GM20431 (cell line): ENCODE data around the gene TMTC3.

Experiments used
- in situ Hi-C: fragments of 300-500 bp; cut with MseI, MboI; formaldehyde crosslinking; loops from one replicate; pipeline ENCODE4 v1.15.0; 2020; ENCODE audit warnings: low sequenced_read_pairs; ENCODE audit not compliant: unreplicated experiment

Gene TMTC3

DNA sequence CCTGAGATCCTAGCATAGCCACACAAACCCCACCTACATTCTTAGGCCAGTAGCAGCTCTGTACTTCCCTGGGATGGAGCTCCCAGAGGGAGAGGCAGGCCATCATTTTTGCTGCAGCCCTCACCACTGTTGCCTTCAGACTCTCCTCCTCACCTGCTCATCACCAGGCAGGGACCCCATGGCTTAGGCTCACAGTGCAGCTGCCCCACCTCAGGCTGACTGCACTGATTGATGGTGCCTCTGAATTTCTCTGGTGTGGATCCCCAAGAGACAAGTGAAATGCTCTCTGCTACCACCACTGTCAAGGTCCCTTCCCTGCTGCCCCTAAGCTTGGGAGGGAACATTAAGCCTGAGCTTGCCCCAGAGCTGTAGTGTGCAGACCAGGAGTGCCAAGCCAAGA lies 76.2 kb downstream of the TMTC3 start:
- in situ Hi-C loops: no loop called here

DNA sequence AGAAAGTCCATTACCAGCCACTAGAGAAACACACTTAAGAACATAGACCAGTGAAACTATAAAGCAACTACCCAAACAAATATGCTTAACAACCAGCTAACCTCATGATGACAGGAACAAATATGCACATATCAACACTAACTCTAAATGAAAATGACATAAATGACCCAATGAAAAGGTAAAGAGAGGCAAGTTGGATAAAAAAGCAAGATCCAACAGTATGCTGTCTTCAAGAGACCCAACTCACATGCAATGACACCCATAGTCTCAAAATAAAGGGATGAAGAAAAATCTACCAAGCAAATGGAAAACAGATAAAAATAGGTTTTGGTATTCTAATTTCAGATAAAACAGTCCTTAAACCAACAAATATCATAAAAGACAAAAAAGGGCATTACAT lies 77.8 kb downstream of the TMTC3 start:
- in situ Hi-C loops: no loop called here

DNA sequence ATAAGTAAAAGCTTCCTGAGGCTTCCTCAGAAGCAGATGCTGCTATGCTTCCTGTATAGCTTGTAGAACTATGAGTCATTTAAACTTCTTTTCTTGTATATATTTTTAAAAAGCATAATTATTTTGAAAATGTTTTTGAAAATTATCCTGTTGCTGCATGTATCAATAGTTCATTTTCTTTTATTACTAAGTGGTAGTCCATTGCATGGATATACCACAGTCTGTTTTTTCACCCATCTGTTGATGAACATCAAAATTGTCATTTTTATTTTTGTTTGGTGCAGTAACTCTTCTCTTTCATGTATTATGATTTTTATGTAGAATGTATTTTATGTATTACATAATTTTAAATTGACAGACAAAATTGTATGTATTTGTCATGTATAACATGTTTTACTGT lies 81.4 kb downstream of the TMTC3 start:
- in situ Hi-C loops: no loop called here

DNA sequence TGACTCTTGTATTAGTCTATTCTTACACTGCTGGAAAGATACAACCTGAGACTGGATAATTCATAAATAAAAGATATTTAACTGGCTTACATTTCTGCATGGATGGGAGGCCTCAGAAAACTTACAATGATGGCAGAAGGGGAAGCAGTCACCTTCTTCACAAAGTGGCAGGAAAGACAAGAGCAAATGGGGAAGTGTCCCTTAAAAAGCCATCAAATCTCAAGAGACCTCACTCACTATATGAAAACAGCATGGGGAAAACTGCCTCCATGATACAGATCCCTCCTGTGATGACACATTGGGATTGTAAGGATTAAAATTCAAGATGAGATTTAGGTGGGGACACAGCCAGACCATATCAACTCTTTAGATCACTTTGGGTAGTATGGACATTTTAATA lies 83.7 kb downstream of the TMTC3 start:
- in situ Hi-C loops: no loop called here

DNA sequence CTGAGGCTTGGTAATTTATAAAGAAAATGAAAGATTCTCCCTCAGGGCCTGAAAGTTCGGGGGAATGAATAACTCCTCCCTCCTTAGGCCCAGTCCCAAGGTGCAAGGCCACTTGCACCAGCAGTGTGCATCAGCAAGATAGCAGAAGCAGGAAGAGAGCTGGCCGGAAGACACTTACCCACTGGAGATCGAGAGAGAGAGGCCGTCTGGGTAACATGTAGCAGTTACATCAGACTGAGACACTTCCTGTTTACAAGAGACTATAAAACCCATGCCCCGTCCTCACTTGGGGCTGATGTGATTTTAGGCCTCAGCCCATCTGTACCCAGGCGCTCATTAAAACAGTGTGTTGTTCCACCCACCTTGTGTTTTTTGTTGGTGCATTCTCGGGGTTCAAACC lies 85.2 kb downstream of the TMTC3 start:
- in situ Hi-C loops: no loop called here

DNA sequence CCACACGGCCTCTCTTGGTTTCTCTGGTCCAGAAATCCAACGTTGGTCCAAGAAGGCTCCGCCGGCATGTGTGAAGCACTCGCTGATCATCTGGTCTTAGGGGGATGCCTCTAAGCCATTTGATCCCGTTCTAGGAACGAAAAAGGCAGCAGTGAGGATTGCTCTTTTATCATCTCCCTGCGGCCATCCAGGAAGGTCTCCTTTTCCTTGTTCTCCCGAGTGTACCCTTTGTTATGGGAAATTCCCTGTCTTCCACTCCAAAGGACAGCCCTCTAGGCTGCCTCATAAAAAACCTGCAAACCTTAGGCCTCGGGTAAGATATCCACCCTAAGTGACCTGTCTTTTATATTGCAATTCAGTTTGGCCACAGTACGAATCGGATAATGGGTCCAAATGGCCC lies 85.8 kb downstream of the TMTC3 start:
- in situ Hi-C loops: no loop called here

DNA sequence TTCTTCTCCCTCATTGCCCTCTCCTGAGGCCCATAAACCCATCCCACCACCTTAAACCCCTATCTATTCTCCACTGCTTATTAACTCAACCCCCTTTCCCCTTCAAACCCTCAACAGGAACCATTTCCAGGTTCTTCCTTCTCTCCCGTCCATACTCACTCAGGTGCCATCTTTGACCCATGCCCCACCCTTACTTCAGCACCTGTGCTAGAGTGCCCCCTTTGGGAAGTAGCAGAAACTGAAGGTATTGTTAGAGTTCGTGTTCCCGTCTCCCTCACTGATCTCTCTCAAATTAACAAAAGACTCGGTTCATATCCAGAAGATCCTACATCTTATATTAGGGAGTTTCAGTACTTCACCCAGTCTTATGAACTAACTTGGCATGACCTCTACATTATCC lies 86.6 kb downstream of the TMTC3 start:
- in situ Hi-C loops: no loop called here

DNA sequence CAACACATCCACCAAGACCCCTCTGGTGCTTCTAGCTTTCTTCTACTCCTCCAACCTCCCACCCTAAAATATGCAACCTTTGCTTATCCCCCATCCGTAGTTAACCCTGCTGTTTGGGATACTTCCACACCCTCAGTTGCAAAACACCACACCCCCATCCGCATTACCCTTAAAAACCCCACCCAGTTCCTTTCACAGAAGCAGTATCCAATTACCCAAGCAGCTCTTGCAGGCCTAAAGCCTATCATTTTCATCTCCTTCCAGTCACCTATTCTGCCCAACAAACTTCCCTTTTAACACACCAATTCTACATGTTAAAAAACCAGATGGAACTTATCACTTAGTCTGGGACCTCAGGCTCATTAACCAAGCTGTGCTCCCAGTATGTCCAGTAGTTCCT lies 88.2 kb downstream of the TMTC3 start:
- in situ Hi-C loops: no loop called here

DNA sequence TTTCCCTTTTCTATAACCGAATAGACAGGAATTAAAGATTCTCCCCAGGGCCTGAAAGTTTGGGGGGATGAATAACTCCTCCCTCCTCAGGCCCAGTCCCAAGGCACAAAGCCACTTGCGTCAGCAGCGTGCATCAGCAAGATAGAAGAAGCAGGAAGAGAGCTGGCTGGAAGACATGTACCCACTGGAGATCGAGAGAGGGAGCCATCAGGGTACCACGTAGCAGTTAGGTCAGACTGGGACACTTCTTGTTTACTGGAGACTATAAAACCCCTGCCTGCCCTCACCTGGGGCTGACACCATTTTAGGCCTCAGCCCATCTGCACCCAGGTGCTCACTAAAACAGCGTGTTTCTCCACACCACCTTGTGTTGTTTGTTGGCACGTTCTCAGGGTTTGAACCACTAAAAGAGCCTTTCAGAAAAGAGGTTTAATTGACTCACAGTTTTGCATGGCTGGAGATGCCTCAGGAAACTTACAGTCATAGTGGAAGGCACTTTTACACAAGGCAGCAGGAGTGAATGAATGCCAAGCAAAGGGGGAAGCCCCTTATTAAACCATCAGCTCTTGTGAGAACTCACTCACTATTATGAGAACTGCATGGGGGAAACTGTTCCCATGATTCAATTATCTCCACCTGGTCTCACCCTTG lies 93.2 kb downstream of the TMTC3 start:
- in situ Hi-C loops: no loop called here

DNA sequence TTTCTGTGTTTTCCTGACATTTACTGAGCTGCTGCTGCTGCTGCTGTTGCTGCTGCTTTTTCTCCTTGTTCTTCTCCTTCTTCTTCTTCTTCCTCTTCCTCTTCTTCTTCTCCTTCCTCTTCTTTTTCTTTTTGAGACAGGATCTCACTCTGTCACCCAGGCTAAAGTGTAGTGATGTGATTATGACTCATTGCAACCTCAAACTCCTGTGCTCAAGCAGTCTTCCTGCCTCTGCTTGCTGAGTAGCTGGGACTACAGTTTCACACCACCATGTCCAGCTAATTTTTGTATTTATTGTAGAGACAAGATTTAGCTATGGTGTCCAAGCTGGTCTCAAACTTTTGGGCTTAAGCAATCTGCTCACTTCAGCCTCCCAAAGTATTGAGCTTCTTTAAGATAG lies 95.8 kb downstream of the TMTC3 start:
- in situ Hi-C loops: no loop called here

DNA sequence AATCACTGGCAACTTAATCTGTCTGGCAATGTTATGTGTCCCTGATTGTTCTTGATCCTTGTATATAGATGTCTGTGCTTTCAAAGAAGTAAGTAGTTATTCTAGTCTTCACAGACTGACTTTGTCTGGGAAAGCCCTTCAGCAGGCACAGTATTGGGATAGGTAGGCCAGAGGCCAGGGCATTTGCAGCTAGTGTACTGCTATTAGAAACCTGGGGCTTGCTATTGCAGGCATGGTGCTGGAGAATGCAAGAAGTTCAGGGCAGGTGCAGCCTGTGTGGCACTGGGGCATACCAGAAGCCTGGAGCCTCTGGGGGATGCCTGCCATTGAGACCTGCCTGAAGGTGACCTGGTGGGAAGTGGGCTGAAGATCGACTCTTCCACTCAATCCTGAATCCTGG lies 96.3 kb downstream of the TMTC3 start:
- in situ Hi-C loops: no loop called here

DNA sequence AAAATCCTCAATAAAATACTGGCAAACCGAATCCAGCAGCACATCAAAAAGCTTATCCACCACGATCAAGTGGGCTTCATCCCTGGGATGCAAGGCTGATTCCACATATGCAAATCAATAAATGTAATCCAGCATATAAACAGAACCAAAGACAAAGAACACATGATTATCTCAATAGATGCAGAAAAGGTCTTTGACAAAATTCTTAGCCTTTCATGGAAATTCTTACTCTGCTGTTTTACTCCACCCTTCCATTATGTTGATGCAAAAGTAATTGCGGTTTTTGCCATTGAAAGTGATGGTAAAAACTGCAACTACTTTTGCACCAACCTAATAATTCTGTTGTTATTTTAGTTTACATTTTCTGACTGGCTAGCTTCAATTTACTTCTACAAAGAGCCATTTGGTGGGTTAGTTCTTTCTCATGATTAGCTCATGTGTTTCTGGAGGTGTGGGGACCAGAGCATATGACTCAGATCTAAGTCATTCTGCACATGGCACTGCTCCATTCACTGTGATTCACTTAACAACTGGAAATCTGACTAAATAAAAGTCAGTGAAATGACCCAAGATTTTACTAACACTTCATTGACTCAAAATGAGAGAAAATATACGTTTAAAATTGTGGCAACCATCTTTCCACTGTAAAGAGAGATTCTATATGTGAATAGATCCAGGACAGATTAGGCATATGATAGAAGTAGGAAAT lies 99.9 kb downstream of the TMTC3 start:
- in situ Hi-C loops: no loop called here

DNA sequence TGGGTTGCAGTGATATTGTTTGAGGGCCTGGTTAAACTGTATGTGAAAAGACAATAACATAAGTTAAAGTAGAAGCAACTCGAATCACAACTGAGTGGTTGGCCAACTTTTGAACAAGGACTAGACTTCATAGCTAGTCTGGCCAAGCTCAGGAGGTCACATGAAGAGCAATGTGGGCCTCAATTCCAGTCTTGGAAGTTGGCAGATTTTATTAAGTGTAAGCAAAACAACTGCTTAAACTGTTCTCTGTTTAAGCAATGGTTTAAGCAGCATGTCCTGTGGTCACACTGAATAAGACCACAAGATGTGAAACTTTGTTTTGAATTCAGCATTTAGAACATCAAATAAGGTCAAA lies 100.4 kb downstream of the TMTC3 start:
- in situ Hi-C loops: no loop called here

DNA sequence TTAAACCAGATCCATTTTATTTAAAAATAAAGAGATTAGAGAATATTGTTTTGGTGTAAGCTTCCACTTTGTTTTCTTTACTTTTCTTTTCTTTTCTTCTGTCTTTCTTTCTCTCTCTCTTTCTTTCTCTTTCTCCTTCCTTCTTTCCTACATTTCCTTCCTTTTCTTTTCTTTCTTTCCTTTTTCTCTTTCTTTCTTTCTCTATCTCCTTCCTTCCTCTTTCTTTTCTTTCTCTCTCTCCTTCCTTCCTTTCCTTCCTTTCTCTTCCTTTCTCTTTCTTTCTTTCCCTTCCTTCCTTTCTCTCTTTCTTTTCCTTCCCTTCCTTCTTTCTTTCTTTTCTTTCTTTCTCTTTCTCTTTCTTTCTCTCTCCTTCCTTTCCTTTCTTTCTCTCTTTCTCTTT lies 100.8 kb downstream of the TMTC3 start:
- in situ Hi-C loops: no loop called here

DNA sequence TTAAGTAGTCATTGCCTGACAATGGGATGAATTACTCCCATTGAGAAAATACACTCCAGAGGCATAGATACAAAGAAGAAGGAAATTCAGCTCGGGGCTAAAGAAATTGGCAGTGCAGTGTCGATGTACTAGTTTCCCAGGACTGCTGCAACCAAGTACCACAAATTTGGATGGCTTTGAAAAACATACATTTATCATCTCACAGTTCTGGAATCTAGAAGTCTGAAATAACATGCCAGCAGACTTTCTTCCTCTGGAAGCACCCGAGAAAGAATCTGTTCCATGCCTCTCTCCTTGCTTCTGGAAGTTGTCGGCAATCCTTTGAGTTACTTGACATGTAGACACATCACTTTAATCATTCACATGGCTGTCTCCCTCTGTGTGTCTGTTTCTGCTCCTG lies 101.9 kb downstream of the TMTC3 start:
- in situ Hi-C loops: no loop called here

DNA sequence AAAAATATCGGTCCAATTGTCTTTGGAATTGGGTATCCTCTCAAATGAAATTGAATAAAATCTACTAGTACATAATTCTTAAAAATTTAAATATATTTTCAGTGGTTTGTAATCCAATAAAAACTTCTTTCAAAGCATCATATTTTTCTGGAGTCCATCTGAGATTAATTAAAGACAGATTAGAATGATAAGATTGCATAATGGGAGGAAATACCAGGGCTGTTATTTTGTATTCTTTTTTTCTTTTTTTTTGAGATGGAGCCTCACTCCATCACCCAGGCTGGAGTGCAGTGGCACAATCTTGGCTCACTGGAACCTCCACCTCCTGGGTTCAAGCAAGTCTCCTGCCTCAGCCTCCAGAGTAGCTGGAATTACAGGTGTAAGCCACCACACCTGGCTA lies 103.8 kb downstream of the TMTC3 start:
- in situ Hi-C loops: no loop called here

DNA sequence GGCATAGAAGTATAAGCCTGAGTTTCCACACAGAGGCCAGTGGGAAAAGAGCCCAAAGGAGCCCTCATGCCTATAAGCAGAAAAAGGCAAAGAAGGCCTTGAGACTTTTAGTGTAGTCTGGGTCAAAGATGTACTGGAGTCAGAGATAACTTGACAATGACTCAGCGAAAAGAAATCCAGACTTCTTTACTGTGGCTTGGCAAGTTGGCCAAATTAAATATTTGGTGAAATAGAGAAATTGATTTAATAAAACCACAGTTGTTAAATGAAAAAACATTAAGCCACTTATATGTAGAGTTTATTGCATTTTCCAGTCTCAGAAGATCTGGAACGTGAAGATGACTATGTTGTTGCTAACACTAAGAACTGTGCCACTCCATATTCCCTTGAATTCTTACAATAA lies 105.1 kb downstream of the TMTC3 start:
- in situ Hi-C loops: no loop called here

DNA sequence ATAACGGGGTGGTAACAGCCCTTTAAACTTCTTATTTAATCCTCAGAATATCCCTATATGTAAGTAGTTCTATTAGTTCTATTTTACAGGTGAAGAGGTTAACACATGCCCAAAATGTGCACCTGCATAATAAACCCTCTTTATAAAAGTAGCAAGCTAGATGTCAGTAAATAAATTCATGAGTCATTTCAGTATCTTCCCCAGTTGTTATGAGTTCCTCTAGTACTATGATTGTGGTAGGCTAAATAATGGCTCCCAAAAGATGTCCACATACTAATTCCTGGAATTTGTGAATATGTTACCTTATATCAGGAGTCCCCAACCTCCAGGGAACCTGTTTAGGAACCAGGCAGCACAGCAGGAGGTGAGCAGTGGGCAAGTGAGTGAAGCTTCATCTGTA lies 106.5 kb downstream of the TMTC3 start:
- in situ Hi-C loops: no loop called here
